H1 (cell line): ENCODE results near the gene SIN3B. TPM values are rescaled to one million over a fixed set of nuclear protein-coding genes. Genes with fewer than 3 reads are reported as not detected.

Experiments used
- CTCF ChIA-PET: fragments of 300-600 bp; sonication (Branson Sonifier 250); formaldehyde crosslinking; loops from one replicate; lab custom pipeline; 2021; ENCODE audit not compliant: partially characterized antibody; lab: Charles Lee
- POLR2A ChIA-PET: fragments of 300-600 bp; sonication (Branson Sonifier 250); formaldehyde crosslinking; loops from one replicate; lab custom pipeline; 2021; ENCODE audit warnings: inconsistent platforms; ENCODE audit not compliant: partially characterized antibody; lab: Charles Lee
- DNase-seq, 2 experiments: peaks; one replicate each; pipeline versions ENCODE4 v3.0.0 to v3.0.0-alpha.2; 2010 to 2022; ENCODE audit warnings: low spot score in 2 of 2, low read depth in 1 of 2, mixed read lengths in 1 of 2
- FAIRE-seq: peaks from 2 replicates; lab custom pipeline; 2011; peaks lifted over from hg19 to GRCh38; lab: Jason Lieb, UNC
- H2AFZ ChIP-seq: 2 replicates; pipeline ENCODE4 v1.8.1; 2012; ENCODE audit warnings: low read length, inconsistent platforms
- H2AK5ac ChIP-seq: 2 replicates; pipeline ENCODE4 v1.6.1; 2013; ENCODE audit warnings: low read depth, low read length
- H2BK120ac ChIP-seq: replicated peaks from 2 replicates; pipeline ENCODE3; 2013; ENCODE audit warnings: low read depth, low read length, inconsistent platforms
- H2BK12ac ChIP-seq: 2 replicates; pipeline ENCODE4 v1.6.1; 2013; ENCODE audit warnings: low read depth, low read length
- H2BK15ac ChIP-seq: 2 replicates; pipeline ENCODE4 v1.6.1; 2013; ENCODE audit warnings: low read length
- H2BK20ac ChIP-seq: 2 replicates; pipeline ENCODE4 v1.6.1; 2013; ENCODE audit warnings: low read length
- H2BK5ac ChIP-seq: 2 replicates; pipeline ENCODE4 v1.6.1; 2013; ENCODE audit warnings: low read depth, low read length
- H3K14ac ChIP-seq: 2 replicates; pipeline ENCODE4 v1.6.1; 2013; ENCODE audit warnings: inconsistent platforms; ENCODE audit not compliant: insufficient read length
- H3K18ac ChIP-seq: 2 replicates; pipeline ENCODE4 v1.6.1; 2013; ENCODE audit warnings: low read length; ENCODE audit errors: extremely low read depth
- H3K23ac ChIP-seq: 2 replicates; pipeline ENCODE4 v1.6.1; 2013; ENCODE audit warnings: inconsistent platforms; ENCODE audit not compliant: insufficient read length
- H3K23me2 ChIP-seq: 2 replicates; pipeline ENCODE4 v1.6.1; 2013; ENCODE audit warnings: low read depth, low read length
- H3K27ac ChIP-seq: 2 replicates; pipeline ENCODE4 v1.6.1; 2011; ENCODE audit warnings: low read depth, low read length, inconsistent platforms
- H3K27me3 ChIP-seq, 4 experiments: replicated peaks in 1 of 4; 1 replicate in 1 of 4; 2 replicates in 3 of 4; pipeline versions ENCODE4 v1.6.1 to v1.8.1; 2011 to 2013; ENCODE audit warnings: low read length in 3 of 4, mild to moderate bottlenecking in 3 of 4, inconsistent platforms in 2 of 4, mixed read lengths in 2 of 4, moderate library complexity in 1 of 4; ENCODE audit not compliant: control insufficient read depth in 3 of 4, insufficient read depth in 3 of 4; ENCODE audit errors: extremely low read depth in 1 of 4
- H3K36me3 ChIP-seq, 4 experiments: 2 replicates each; pipeline versions ENCODE4 v1.6.1 to v1.8.1; 2011 to 2013; ENCODE audit warnings: mild to moderate bottlenecking in 4 of 4, low read length in 3 of 4, moderate library complexity in 2 of 4, control low read depth in 1 of 4, inconsistent platforms in 1 of 4; ENCODE audit not compliant: insufficient read depth in 4 of 4, control insufficient read depth in 2 of 4
- H3K4ac ChIP-seq: replicated peaks from 2 replicates; pipeline ENCODE3; 2013; ENCODE audit warnings: low read length, low read depth, mixed read lengths, inconsistent platforms; ENCODE audit not compliant: insufficient read length
- H3K4me1 ChIP-seq, 4 experiments: replicated peaks in 1 of 4; 1 replicate in 1 of 4; 2 replicates in 3 of 4; pipeline versions ENCODE4 v1.6.1 to v1.8.1; 2011 to 2013; ENCODE audit warnings: low read length in 3 of 4, inconsistent platforms in 2 of 4, mixed read lengths in 1 of 4; ENCODE audit not compliant: insufficient read depth in 4 of 4, control insufficient read depth in 3 of 4
- H3K4me2 ChIP-seq, 2 experiments: 2 replicates each; pipeline versions ENCODE4 v1.6.1 to v1.8.1; 2011 to 2013; ENCODE audit warnings: low read depth in 2 of 2, low read length in 2 of 2, control low read depth in 1 of 2, inconsistent platforms in 1 of 2, mild to moderate bottlenecking in 1 of 2; ENCODE audit not compliant: insufficient read depth in 1 of 2
- H3K4me3 ChIP-seq, 4 experiments: fragments of 200-600, 300-600 bp in 1 of 4; sonication (generic), shearing (Covaris generic), sonication (Bioruptor Twin) in 1 of 4; 2 replicates each; pipeline versions ENCODE4 v1.5.1 to v1.8.1; 2011 to 2016; ENCODE audit warnings: low read length in 4 of 4, low read depth in 3 of 4, control low read depth in 2 of 4, inconsistent platforms in 2 of 4, mild to moderate bottlenecking in 2 of 4, mixed read lengths in 1 of 4, moderate library complexity in 1 of 4; ENCODE audit not compliant: insufficient read depth in 2 of 4; ENCODE audit errors: extremely low read depth in 1 of 4
- H3K56ac ChIP-seq: replicated peaks from 2 replicates; pipeline ENCODE3; 2013; ENCODE audit warnings: low read depth, mild to moderate bottlenecking, mixed read lengths, low read length, inconsistent platforms; ENCODE audit not compliant: insufficient read length
- H3K79me1 ChIP-seq: 2 replicates; pipeline ENCODE4 v1.6.1; 2013; ENCODE audit warnings: low read depth, low read length, control low read depth
- H3K79me2 ChIP-seq, 2 experiments: 2 replicates each; pipeline versions ENCODE4 v1.6.1 to v1.8.1; 2012 to 2013; ENCODE audit warnings: low read length in 2 of 2, mild to moderate bottlenecking in 2 of 2, inconsistent platforms in 1 of 2; ENCODE audit not compliant: insufficient read depth in 2 of 2, control insufficient read depth in 1 of 2
- H3K9ac ChIP-seq, 4 experiments: replicated peaks in 1 of 4; 1 replicate in 1 of 4; 2 replicates in 3 of 4; pipeline versions ENCODE4 v1.6.1 to v1.8.1; 2011 to 2013; ENCODE audit warnings: low read depth in 3 of 4, low read length in 3 of 4, control low read depth in 2 of 4, mild to moderate bottlenecking in 2 of 4, moderate library complexity in 2 of 4, inconsistent platforms in 1 of 4; ENCODE audit errors: extremely low read depth in 1 of 4
- H3K9me3 ChIP-seq, 2 experiments: 2 replicates each; pipeline versions ENCODE4 v1.6.1 to v1.8.1; 2012 to 2013; ENCODE audit warnings: mild to moderate bottlenecking in 2 of 2, moderate library complexity in 2 of 2, control low read depth in 1 of 2, inconsistent platforms in 1 of 2, low read depth in 1 of 2, low read length in 1 of 2, mixed read lengths in 1 of 2; ENCODE audit not compliant: insufficient read depth in 2 of 2
- H4K20me1 ChIP-seq, 2 experiments: replicated peaks in 1 of 2; 2 replicates each; pipeline versions ENCODE3 to v1.8.1; 2011 to 2013; ENCODE audit warnings: inconsistent platforms in 2 of 2, low read length in 2 of 2, mild to moderate bottlenecking in 1 of 2; ENCODE audit not compliant: insufficient read depth in 2 of 2, control insufficient read depth in 1 of 2
- H4K5ac ChIP-seq: 2 replicates; pipeline ENCODE4 v1.6.1; 2013; ENCODE audit warnings: low read length, low read depth, mixed read lengths, inconsistent platforms; ENCODE audit not compliant: insufficient read length
- H4K8ac ChIP-seq: 2 replicates; pipeline ENCODE4 v1.8.0; 2013; ENCODE audit warnings: mild to moderate bottlenecking, moderate library complexity, low read length, inconsistent platforms; ENCODE audit not compliant: insufficient read depth; ENCODE audit errors: extremely low read depth
- H4K91ac ChIP-seq: replicated peaks from 2 replicates; pipeline ENCODE3; 2013; ENCODE audit warnings: low read length, mixed read lengths, inconsistent platforms; ENCODE audit not compliant: insufficient read length
- E2F6 ChIP-seq: IDR thresholded peaks from 2 replicates; pipeline ENCODE4 v1.6.1; 2012; ENCODE audit warnings: inconsistent platforms
- RXRA ChIP-seq: IDR thresholded peaks from 2 replicates; pipeline ENCODE4 v1.6.1; 2011; ENCODE audit warnings: low read depth, mild to moderate bottlenecking, low read length, moderate library complexity; ENCODE audit not compliant: insufficient read depth
- WGBS, 2 experiments: shearing (Covaris generic) in 1 of 2; methylation state at CpG; one replicate each; pipeline versions ENCODE4 v1.1.6 to v1.1.7; 2013 to 2015; ENCODE audit warnings: low lambda C conversion rate in 2 of 2, mixed read lengths in 2 of 2, inconsistent platforms in 1 of 2, low coverage in 1 of 2, missing lambda C conversion rate in 1 of 2; ENCODE audit not compliant: insufficient replicate concordance in 2 of 2, insufficient coverage in 1 of 2, insufficient read length in 1 of 2; ENCODE audit errors: extremely low coverage in 1 of 2, missing lambda C conversion rate in 1 of 2; 5-methylcytosine and 5-hydroxymethylcytosine counted together
- polyA plus RNA-seq, 7 experiments: library from polyadenylated mRNA; depleted of rRNA in 3 of 7; stranded (reverse) in 5 of 7; unstranded in 2 of 7; fragments of >200 nt in 5 of 7; fragments of 200-250 nt in 2 of 7; gene quantifications; 1 replicate in 5 of 7; 2 replicates in 1 of 7; 4 replicates in 1 of 7; pipeline versions ENCODE4 v1.2.1 to v1.2.3, GENCODE V29; 2011 to 2013; ENCODE audit warnings: missing spikeins in 2 of 7, mixed read lengths in 2 of 7
- total RNA-seq: library from RNA; stranded (reverse); fragmentation: NEBNext Ultra II Directional; extraction: Animal tissue kit (Norgen Biotek cat#: 25700); gene quantifications from 2 replicates; pipeline ENCODE4 v1.2.1, GENCODE V29; 2021

Gene SIN3B
- total and polyA plus RNA-seq, 2 of the 8 experiments (the other 6 are each of a cell fraction or from before 2014, with no cell fraction given): 29.5 to 71.1 TPM

DNA sequence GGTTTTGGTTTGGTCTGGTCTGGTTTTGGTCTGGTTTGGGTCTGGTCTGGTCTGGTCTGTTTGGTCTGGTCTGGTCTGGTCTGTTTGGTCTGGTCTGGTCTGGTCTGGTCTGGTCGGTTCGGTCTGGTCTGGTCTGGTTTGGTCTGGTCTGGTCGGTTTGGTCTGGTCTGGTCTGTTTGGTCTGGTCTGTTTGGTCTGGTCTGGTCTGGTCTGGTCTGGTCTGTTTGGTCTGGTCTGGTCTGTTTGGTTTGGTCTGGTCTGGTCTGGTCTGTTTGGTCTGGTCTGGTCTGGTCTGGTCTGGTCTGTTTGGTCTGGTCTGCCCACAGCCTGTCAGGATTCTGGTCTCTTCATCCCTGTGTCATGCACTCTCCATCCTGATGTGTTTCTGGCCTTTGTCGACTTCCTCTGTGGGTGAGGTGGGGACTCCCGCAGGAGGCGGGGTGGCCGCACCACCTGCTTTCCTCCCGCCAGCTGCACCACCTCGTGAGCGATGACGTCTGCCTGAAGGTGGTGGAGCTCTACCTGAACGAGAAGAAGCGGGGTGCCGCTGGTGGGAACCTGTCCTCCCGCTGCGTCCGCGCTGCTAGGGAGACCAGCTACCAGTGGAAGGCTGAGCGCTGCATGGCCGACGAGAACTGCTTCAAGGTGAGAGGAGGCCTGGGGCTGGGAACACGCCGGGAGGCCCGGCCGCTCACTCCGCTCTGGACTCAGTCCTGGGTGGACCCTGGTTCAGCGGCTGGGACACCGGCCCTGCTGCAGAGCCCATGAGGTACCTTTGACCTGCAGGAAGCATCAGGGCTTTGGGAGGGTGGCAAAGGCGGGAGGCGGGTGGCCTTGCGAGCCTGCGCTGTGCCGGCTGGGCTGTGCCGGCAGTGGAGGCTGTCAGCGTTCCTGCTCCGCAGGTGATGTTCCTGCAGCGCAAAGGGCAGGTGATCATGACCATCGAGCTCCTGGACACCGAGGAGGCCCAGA is 46.7 kb downstream of the SIN3B start:
- no peak overlapping the region for H4K8ac ChIP-seq
- no peak overlapping the region for H3K4ac ChIP-seq
- peaks cover 6% of the 10 kb centered on the region; the same call in 1 of the 2 replicates for H3K23me2 ChIP-seq
- H3K9me3 ChIP-seq: peaks cover 0 to 5% of the 10 kb centered on the region in 2 experiments; a peak in 2 of 4 replicates
- H3K27me3 ChIP-seq: no peaks in the 10 kb centered on the region
- no peak overlapping the region for H3K23ac ChIP-seq
- no peak overlapping the region for H3K9ac ChIP-seq
- no peak overlapping the region for H2AFZ ChIP-seq
- H3K79me1 ChIP-seq: peaks cover 13% of the 10 kb centered on the region; the same call in 1 of the 2 replicates
- peak overlapping the region; percentile 53; the same call in 1 of the 2 replicates for H2AK5ac ChIP-seq
- no peak overlapping the region; the same call in 1 of the 2 replicates for H3K27ac ChIP-seq
- H3K56ac ChIP-seq: no peak overlapping the region
- H3K36me3 ChIP-seq: peaks cover 15 to 57% (median 46%) of the 10 kb centered on the region in 4 experiments
- no peak overlapping the region for H3K4me3 ChIP-seq
- DNase-seq: no peak
- H2BK120ac ChIP-seq: no peak overlapping the region
- H4K5ac ChIP-seq: no peak overlapping the region
- H3K4me2 ChIP-seq: no peak overlapping the region
- no peak overlapping the region for H4K91ac ChIP-seq
- H3K14ac ChIP-seq: no peak overlapping the region
- no peak overlapping the region for H3K18ac ChIP-seq
- TF ChIP-seq E2F6 (0 out of 2 replicates have a peak, but pooled peaks have one; percentile 15), RXRA (no peak)
- TF ChIP-seq, all 59 proteins: peak for 1
- no peak overlapping the region for H2BK20ac ChIP-seq
- peaks cover 0 to 11% of the 10 kb centered on the region in 2 experiments for H4K20me1 ChIP-seq
- H2BK15ac ChIP-seq: no peak overlapping the region
- peaks cover 0 to 16% of the 10 kb centered on the region in 2 experiments; a peak in 2 of 4 replicates for H3K79me2 ChIP-seq
- H3K4me1 ChIP-seq: no peaks in the 10 kb centered on the region; a peak in 2 of 7 replicates
- POLR2A ChIA-PET: interaction anchor here (1.0 kb wide), 1 partner anchor 68 kb away, joined by 4 read pairs; no protein-coding TSS in a partner anchor
- no peak for FAIRE-seq
- H2BK5ac ChIP-seq: no peak overlapping the region; the same call in 1 of the 2 replicates
- CTCF ChIA-PET: interaction anchor here (1.9 kb wide), 1 partner anchor 39 kb away, joined by 6 read pairs; no protein-coding TSS in a partner anchor
- 95% methylated on average over 18 of the region's 39 CpGs; no CpG with 5 or more reads in 1 of the 2 experiments for WGBS, 2 experiments
- no peak overlapping the region for H2BK12ac ChIP-seq
